CD4-positive, alpha-beta T cell treated with Interleukin-21 for 1 hour (primary cell): ENCODE measurements around the gene HSP90AA1.
A peak's percentile ranks its signal among the peaks of the same experiment; 100 is the strongest.
"Not testable (repeated sequence)": the region's sequence is repeated elsewhere in the genome, so short reads cannot be mapped to it uniquely, and the experiment has no call there.

Experiments
- DNase-seq: peaks from one replicate; pipeline ENCODE4 v3.0.0-alpha.2; 2020

HSP90AA1 gene

DNA sequence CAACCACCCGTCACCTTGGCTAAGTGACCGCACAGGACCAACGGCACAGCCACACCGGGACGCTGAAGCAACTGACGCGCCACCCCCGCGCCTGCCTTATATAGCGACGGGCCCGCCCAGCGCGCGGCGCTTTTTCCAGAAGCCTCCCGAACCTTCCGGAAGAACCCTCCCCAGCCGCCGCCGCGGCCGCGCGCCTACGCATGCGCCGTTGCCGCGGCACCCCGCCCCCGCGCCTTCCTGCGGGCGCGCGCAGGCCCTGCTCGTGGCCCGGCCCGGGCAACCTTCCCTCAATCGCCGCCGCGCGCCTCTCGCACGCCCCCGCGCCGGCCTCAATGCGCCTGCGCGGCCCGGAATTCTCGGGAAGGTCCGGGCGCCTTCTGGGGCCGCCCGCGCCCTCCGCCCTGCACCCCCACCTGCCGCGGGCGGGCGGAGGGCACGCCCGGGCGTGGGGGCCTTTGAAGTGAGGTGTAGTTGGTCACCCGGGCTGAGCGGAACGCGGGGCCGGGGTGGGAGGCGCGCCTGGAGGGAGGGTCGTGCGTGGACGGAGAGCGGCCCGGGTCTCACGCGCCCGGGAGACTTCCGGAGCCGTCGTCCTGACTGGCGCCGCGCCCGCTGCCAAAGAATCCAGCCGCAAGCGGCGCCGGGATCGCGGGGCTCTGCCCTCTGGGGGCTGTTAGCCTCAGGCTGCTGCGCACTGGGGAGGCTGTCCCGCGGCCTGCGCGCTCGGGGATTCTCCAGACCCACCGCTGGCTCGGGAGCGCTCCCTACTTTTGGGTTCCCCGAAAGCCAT, at the start of gene HSP90AA1:
TSS of gene HSP90AA1 (minus strand) at position 73 of the 790 bp plus-strand sequence. CDS start 666 bp downstream, outside the sequence.
- DNase-seq = peak; percentile 96

DNA sequence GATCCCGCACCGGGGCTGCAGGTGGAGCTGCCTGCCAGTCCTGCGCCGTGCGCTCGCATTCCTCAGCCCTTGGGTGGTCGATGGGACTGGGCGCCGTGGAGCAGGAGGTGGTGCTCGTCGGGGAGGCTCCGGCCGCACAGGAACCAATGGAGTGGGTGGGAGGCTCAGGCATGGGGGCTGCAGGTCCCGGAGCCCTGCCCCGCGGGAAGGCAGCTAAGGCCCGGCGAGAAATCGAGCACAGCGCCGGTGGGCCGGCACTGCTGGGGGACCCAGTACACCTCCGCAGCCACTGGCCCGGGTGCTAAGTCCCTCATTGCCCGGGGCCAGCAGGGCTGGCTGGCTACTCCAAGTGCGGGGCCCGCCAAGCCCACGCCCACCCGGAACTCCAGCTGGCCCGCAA, 48.6 kb upstream of the HSP90AA1 start:
- DNase-seq = not testable (repeated sequence)

DNA sequence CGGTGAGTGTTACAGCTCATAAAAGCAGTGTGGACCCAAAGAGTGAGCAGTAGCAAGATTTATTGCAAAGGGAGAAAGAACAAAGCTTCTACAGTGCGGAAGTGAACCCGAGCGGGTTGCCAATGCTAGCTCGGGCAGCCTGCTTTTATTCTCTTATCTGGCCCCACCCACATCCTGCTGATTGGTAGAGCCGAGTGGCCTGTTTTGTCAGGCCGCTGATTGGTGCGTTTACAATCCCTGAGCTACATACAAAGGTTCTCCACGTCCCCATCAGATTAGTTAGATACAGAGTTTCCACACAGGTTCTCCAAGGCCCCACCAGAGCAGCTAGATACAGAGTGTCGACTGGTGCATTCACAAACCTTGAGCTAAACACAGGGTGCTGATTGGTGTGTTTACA, 47.9 kb upstream of the HSP90AA1 start:
- not testable (repeated sequence) for DNase-seq

DNA sequence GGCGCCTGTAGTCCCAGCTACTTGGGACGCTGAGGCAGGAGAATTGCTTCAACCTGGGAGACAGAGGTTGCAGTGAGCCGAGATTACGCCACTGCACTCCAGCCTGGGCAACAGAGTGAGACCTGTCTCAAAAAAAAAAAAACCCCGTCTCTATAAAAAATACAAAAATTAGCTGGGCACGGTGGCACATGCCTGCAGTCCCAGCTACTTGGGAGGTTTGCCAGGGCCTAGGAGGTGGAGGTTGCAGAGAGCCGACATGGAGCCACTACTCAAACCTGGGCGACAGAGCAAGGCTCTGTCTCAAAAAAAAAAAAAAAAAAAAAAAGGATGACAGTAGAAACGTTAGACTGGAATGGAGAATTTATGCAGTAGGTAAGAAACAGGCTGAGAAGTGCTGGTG, 47.2 kb upstream of the HSP90AA1 start:
- DNase-seq = not testable (repeated sequence)

DNA sequence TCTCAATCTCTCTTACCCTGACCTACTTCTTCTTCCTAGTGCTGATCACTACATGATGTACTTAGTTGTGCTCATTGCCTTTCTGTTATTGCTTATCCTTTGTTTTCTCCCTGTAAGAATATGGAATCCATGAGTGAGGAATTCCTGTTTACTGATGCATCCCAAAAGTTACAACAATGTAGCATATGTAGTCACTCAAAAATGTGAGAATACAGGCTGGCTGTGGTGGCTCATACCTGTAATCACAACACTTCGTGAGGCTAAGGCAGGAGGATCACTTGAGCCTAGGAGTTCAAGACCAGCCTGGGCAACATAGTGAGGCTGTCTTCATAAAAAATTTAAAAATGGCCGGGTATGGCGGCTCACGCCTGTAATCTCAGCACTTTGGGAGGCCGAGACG, 44.9 kb upstream of the HSP90AA1 start:
- no peak for DNase-seq

DNA sequence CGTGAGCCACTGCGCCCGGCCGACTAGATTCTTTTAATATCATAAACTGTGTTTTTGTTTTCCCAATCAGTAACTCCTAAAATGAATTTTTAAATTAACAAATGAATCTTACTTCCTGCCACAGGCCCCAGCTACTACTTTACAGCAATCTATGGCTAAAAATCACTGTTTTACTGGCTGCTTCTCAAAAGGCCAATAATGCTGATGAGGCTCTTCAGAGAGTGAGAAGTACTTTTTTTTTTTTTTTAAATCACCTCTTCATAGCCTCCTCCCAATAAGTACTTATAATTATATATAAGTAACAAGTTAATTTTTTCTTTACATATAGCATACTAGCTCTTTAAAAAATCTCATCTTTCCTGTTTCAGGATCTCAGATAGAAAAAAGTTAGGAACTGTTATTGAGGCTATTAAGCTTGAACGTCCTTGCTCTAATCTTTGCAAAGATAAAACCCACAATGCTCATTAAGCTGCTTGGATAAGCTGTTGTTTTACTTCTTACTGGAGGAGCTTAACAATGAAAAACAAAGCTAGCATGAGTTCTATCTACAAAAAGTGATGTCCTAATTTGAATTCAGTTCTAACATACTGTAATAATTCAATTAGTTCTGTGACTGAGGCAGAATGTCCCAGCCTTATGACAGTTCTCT, 40.1 kb upstream of the HSP90AA1 start:
- DNase-seq = no peak

DNA sequence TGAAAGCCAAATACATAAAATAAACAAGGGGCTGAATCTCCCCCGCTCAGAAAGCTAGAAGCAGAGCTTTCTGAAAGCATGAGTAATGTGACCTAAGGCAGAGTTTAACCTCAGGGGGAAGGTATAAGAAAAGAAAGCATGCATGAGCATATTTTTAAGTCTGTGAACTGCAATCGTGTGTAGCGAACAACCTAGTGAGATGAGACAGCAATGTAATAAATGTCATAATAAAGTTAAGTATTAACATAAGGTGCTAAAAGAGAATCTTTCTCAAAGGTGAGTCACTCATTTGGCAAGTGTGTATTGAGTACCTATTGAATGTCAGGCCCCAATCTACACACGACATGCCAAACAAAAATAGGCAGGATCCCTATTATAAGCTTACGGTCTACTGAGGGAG, 38.7 kb upstream of the HSP90AA1 start:
- no peak for DNase-seq

DNA sequence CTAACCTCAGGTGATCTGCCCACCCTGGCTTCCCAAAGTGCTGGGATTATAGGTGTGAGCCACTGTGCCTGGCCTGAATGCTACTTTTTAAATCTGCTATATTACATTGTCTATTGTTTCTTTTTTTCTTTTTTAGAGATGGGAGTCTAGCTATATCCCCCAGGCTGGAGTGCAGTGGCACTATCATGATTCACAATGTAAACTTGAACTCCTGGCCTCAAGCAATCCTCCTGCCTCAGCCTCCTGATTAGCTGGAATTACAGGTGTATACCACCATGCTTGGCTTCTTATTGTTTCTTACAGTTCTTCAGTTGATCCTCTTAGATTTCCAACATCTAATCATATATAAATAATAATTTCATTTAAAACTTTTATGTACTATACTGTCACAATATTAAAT, 37.6 kb upstream of the HSP90AA1 start:
- no peak for DNase-seq

DNA sequence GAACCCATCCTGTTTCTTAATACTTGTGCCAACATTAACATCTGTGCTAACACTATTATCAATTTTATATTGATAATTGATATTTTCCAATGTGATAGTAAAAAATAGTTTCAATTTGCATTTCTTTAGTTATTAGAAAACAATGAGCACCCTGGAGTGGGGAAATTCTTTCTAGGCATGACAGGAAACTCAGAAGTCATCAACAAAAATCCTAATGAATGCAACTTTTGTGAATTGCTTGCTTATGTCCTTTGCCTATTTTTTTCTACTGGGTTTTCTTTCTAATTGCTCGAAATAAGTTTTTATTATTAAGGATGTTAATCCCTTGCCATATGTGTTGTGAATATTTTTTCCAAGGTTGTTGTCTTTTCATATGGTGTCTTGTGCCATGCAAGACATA, 34.7 kb upstream of the HSP90AA1 start:
- DNase-seq = no peak

DNA sequence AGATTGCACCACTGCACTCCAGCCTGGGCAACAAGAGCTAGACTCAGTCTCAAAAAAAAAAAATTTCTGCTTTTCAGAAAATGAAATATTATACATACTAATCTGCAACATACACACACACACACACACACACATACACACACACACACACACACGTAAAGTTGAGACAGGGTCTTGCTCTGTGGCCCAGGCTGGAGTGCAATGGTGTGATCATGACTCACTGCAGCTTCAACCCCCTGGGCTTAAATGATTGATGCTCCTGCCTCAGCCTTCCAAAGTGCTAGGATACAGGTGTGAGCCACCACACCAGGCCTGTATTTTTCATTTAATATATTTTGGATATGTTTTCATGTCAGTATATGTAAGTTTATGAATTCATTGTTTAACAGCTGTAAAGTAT, 34.0 kb upstream of the HSP90AA1 start:
- DNase-seq = no peak

DNA sequence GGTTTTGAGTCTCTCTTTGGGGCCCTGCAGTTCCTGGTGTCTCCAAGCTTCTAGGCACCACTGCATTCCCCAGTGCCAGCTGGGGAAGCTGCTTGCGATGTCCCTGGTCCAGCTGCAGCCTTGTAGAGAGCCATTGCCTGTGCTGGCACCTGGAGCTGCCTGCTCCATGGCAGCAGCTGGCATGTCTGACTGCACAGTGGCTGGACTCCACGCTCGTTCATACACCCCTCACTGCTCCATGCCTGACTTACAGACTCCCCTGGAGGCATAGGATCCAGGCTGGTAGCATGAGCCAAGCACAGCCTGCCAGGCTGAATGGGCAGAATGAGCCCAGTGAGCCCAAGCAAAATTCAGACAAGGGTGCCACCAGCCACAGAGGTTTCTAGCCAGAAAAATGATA, 31.0 kb upstream of the HSP90AA1 start:
- DNase-seq = no peak

DNA sequence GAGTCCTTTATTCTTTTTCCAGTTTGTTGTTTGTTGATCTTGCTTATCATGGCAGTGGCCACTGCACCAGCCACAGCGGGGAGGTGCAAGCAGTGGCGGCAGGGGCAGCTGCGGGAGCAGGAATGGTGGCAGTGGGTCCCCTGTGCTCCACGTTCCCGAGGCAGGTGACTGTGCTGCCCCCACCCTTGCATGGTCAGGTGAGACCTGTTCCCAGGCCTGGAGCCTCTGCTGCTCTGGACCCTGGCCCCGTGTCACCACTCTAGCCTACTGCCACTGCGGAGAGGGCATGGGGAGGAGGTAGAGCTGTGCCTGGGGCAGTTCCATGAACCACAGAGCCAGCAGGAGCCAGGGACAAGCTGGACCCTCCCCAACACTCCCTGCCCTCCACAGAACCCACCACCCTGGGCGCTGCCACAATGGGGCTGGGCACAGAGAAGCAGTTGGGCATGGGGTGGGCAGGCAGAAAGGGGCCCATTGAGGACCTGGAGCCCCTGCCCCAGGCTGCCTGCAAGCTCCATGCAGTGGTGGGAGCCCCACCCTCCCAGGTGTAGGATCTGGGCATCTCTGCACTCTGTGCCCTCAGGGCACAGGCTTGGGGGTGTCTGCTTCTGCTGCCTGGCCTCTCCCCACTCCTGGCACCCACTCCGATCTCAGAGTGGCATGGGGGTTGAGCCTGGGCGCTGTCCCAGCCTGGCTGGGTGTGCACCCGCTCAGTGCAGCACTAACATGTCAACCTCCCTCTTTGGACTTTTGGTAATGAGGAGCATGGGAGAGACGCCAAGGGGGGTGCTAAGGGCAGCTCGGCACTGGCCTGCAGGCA, 29.7 kb upstream of the HSP90AA1 start:
- DNase-seq = no peak

DNA sequence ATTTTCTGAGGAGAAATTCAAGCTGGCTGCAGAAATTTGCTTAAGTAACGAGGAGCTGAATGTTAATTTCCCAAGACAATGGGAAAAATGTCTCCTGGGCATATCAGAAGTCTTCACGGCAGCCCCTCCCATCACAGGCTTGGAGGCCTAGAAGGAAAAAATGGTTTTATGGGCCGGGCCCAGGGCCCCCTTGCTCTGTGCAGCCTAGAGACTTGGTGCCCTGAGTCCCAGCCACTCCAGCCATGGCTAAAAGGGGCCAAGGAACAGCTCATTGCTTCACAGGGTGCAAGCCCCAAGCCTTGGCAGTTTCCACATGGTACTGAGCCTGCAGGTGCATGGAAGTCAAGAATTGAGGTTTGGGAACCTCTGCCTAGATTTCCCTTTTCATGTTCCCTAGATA, 24.3 kb upstream of the HSP90AA1 start:
- DNase-seq = no peak

DNA sequence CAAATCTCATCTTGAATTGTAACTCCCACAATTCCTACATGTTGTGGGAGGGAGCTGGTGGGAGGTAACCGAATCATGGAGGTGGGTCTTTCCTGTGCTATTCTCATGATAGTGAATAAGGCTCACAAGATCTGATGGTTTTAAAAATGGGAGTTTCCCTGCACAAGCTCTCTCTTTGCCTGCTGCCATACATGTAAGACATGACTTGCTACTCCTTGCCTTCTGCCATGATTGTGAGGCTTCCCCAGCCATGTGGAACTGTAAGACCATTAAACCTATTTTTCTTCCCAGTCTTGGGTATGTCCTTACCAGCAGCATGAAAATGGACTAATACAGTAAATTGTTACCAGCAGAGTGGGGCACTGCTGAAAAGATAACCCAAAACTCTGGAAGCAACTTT, 22.5 kb upstream of the HSP90AA1 start:
- DNase-seq = not testable (repeated sequence)

DNA sequence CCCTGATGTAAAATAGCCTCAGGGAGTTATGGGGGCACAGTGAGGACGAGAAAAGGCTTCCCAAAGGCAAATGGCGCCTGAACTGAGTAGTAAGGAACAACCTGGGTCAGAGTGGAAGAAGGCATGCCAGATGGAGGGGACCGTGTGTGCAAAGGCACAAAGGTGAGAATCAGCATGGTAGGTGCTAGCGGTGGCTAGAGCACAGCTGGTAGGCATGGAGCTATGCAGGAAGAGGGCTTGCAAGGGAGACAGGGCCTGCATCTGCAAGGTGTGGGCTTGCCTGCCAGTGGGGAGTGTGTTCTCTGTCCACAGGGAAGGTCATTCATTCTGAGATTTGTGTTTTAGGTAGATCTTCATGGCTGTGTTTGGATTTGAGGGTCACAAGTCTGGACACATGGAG, 18.5 kb upstream of the HSP90AA1 start:
- no peak for DNase-seq

DNA sequence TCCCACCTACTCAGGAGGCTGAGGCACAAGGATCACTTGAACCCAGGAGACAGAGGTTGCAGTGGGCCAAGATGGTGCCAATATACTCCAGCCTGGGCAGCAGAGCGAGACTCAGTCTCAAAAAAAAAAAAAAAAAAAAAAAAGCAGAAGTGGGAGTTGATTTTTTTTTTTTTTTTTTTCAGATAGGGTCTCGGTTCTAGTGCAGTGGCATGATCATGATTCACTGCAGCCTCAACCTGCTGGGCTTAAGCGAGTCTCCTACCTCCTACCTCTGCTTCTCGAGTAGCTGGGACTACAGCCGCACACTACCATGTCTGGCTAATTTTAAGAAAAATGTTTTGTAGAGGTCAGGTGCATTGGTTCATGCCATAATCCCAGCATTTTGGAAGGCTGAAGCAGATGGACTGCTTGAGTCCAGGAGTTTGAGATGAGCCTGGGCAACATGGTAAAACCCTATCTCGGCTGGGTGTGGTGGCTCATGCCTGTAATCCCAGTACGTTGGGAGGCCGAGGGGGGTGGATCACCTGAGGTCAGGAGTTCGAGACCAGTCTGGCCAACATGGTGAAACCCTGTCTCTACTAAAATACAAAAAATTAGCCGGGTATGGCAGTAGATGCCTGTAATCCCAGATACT, 16.3 kb upstream of the HSP90AA1 start:
- DNase-seq = no peak

DNA sequence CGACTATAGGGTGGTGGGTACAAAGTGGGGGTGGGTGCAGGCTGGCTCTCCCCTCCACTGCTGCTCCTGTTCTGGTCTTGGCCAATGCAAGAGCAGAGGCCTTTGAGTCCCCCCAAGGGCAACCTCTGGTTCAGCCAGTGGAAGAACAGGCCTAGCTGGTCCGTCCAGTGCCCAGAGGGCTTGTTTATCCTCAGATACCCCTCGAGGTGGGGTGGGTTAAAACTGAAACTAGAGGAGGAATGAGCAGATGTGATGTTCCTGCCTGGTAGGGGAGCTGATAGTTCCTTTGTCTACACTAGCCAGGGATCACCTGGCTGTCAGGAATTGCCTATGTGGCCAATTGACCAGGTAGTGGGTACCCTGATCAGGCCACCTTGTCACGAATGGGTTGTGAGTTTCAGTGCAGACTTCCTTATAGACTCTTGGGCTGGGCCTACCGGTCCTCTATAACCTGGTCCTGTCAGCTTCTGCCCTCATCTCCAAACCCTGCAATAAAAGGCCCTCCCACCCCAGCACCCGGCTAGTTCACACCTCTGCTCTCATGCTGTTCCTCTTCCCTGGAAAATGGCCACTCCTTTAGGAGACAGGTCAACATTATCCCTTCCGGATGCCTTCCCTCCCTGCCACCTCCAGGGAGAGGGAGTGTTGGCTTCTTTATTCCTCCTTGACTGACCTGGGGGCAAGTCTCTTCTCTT, 10.7 kb upstream of the HSP90AA1 start:
- no peak for DNase-seq

DNA sequence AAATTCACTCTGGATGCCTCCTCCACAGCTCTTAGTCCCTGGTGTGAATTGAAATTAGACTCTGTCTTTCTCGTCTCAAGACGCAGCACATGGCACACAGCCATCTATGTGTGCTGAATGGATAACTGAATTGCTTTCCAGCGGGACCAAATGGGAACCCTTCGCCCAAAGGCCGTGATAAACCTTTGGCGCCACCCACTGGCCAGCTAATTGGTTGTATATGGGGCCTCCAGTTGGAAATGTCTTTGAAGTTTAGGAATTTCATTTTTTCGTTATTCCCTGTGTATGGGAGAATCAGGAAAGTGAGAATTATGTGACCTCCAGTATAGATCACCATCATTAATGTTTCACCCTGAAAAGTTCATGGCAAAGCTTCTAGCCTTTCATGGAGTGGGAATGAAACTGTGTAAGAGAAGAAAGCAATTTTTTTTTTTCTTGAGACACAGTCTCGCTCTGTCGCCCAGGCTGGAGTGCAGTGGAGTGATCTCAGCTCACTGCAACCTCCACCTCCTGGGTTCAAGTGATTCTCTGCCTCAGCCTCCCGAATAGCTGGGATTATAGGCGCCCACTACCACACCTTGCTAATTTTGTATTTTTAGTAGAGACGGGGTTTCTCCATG, 9.8 kb upstream of the HSP90AA1 start:
- peak; percentile 72 for DNase-seq

DNA sequence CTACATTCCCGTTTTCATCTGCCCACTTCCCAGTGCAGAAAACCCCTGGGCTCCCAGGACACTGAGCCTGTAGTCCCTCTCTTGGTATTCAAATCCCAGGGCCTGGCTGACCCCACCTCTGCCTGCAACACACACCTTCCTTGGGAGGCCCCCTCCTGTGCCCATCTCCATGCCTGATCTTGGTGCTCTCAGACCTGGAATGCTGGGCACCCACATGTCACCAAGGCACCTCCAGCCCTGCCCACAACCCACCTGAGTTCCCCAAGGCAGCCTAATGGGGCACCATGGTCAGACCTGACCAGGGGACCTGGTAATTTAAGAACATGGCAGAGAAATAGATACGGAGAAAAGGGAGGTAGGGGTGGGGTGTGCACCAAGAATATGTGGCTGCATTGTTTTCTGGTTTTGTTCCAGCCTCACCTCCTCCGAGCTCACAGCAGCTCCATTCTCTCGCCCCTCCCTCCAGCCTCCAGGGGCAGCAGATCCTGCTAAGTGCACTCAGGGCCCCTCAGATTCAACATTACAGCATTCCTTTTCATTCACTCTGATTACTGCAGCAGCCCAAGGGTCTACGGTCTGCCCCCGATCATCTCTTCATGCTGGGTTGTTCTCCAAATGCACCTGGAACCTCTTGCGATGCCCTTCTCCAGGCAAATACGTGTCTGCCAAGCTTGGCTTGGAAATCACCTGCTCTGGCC, 9.2 kb upstream of the HSP90AA1 start:
- peak; percentile 1 for DNase-seq

DNA sequence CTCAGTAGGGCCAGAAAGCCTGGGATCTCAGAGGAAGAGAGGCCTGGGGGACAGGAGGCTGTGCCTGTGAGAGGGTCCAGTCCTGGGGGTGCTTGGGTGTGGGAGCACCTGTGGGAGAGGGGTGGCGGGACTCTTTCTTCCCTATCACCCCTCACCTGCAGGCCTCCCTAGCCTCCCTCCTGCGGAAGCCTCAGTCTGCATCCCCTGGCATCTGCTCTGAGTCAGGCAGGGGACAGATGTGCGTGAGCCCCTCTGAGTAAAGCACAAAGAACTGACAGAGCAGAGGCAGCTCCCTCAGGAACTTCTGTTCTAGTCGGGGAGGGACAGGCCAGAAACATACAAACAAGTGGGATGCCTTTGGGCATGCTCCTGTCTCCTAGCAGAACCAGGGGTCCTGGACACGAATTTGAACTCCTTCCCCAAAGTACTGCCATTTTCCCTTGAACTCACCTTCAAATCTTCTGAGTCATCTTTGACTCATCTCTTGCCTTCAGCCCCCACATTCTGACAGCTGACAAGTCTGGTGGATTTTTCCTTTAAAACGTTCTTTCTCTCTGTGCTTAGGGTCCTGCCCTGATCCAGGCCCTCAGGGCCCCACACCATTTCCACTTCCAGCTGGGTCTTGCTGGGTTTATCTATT, 8.5 kb upstream of the HSP90AA1 start:
- DNase-seq = no peak

DNA sequence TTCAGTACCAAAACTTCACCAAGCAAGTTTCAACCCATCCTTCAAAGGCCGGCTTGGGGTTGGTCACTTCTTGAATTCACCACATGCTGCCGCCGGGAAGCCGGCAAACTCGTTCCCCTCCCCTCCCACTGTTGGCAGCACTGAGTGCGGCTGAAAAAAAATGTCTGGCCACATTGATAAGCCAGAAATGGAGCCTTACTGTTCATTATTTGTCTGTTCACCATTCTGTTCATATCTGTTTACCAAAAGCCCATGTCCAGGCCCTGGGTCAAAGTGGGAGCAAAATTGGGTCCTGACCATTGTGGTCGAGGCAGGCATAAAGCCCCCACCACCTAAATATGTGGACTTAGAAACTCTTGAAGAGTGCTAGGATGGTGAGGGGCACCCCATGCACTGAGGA, 7.3 kb upstream of the HSP90AA1 start:
- no peak for DNase-seq
